Nephron progenitor cell (in vitro differentiated cells): ENCODE measurements around the gene LRP6.
A peak's percentile ranks its signal among the peaks of the same experiment; 100 is the strongest.
"Not testable (repeated sequence)": the region's sequence is repeated elsewhere in the genome, so short reads cannot be mapped to it uniquely, and the experiment has no call there.

Experiments used
- DNase-seq: peaks from one replicate; pipeline ENCODE4 v3.0.0; 2021
- H3K27ac Mint-ChIP-seq: 2 replicates; pipeline ENCODE4 v1.8.0; 2021; ENCODE audit warnings: mild to moderate bottlenecking, moderate library complexity, mixed read lengths
- H3K27me3 Mint-ChIP-seq: 2 replicates; pipeline ENCODE4 v1.8.0; 2021; ENCODE audit warnings: mild to moderate bottlenecking, low read depth, mixed read lengths; ENCODE audit not compliant: poor library complexity
- H3K36me3 Mint-ChIP-seq: 2 replicates; pipeline ENCODE4 v1.8.0; 2021; ENCODE audit warnings: low read depth, mixed read lengths
- H3K4me1 Mint-ChIP-seq: 2 replicates; pipeline ENCODE4 v1.8.0; 2021; ENCODE audit warnings: mixed read lengths
- H3K4me3 Mint-ChIP-seq: 2 replicates; pipeline ENCODE4 v1.8.0; 2021; ENCODE audit warnings: mild to moderate bottlenecking, moderate library complexity, mixed read lengths
- H3K9me3 Mint-ChIP-seq: 2 replicates; pipeline ENCODE4 v1.8.0; 2021; ENCODE audit warnings: mild to moderate bottlenecking, moderate library complexity, mixed read lengths
- CTCF ChIP-seq: fragments of 200-600 bp; sonication (generic); IDR thresholded peaks from 2 replicates; pipeline ENCODE4 v1.5.0; 2021; ENCODE audit warnings: antibody characterized with exemption

The LRP6 gene

GRCh38 chr12:12263909-12264308 lies 2.9 kb downstream of the LRP6 start:
- peaks cover 47% of the 10 kb centered on the region for H3K36me3 Mint-ChIP-seq
- peaks cover 2% of the 10 kb centered on the region for H3K27me3 Mint-ChIP-seq
- TF ChIP-seq CTCF: no peak
- H3K4me3 Mint-ChIP-seq: peak overlapping the region; percentile 93
- peaks cover 28% of the 10 kb centered on the region for H3K9me3 Mint-ChIP-seq
- no peak for DNase-seq
- H3K4me1 Mint-ChIP-seq: peaks cover 30% of the 10 kb centered on the region
- H3K27ac Mint-ChIP-seq: no peak overlapping the region

GRCh38 chr12:12256291-12256757 lies 10.5 kb downstream of the LRP6 start:
- H3K27ac Mint-ChIP-seq: peak overlapping the region; percentile 31
- H3K9me3 Mint-ChIP-seq: peaks cover 23% of the 10 kb centered on the region
- peaks cover 24% of the 10 kb centered on the region for H3K4me1 Mint-ChIP-seq
- not testable (repeated sequence) for H3K27me3 Mint-ChIP-seq, H3K4me3 Mint-ChIP-seq, DNase-seq
- peaks cover 62% of the 10 kb centered on the region for H3K36me3 Mint-ChIP-seq

GRCh38 chr12:12254553-12254952 lies 12.3 kb downstream of the LRP6 start:
- H3K9me3 Mint-ChIP-seq: peaks cover 21% of the 10 kb centered on the region

GRCh38 chr12:12249216-12250050 lies 17.4 kb downstream of the LRP6 start:
- TF ChIP-seq CTCF: no peak
- Mint-ChIP-seq H3K27me3 (peaks cover 2% of the 10 kb centered on the region), H3K36me3 (peaks cover 62% of the 10 kb centered on the region), H3K9me3 (peaks cover 17% of the 10 kb centered on the region), H3K4me1 (no peaks in the 10 kb centered on the region), H3K27ac (no peak overlapping the region), H3K4me3 (no peak overlapping the region)
- DNase-seq: no peak

More at GRCh38 chr12:12254553-12254952, 12.3 kb downstream of the LRP6 start:
- Mint-ChIP-seq H3K4me3 (no peak overlapping the region), H3K27ac (no peak overlapping the region), H3K36me3 (peaks cover 63% of the 10 kb centered on the region), H3K27me3 (peaks cover 2% of the 10 kb centered on the region), H3K4me1 (peaks cover 24% of the 10 kb centered on the region)
- no peak for TF ChIP-seq CTCF
- no peak for DNase-seq

- H3K9me3 Mint-ChIP-seq: peaks cover 14% of the 10 kb centered on the region
- no peak for TF ChIP-seq CTCF
- H3K4me3 Mint-ChIP-seq: no peak overlapping the region
- peak overlapping the region; percentile 4 for H3K27ac Mint-ChIP-seq
- no peak for DNase-seq
- peaks cover 2% of the 10 kb centered on the region for H3K27me3 Mint-ChIP-seq
- peaks cover 63% of the 10 kb centered on the region for H3K36me3 Mint-ChIP-seq
- peaks cover 3% of the 10 kb centered on the region for H3K4me1 Mint-ChIP-seq
These were observed 19.3 kb downstream of the LRP6 start for GRCh38 chr12:12247584-12247983.

GRCh38 chr12:12244341-12244740 lies 22.5 kb downstream of the LRP6 start:
- no peak overlapping the region for H3K27ac Mint-ChIP-seq
- H3K4me3 Mint-ChIP-seq: no peak overlapping the region
- peaks cover 15% of the 10 kb centered on the region for H3K4me1 Mint-ChIP-seq
- no peak for DNase-seq
- H3K27me3 Mint-ChIP-seq: no peaks in the 10 kb centered on the region
- peaks cover 16% of the 10 kb centered on the region for H3K9me3 Mint-ChIP-seq
- peaks cover 63% of the 10 kb centered on the region for H3K36me3 Mint-ChIP-seq
- TF ChIP-seq CTCF: no peak
